Stomach (tissue), 4 donors: ENCODE data around the gene NPIPA1.
"Not testable (repeated sequence)": the region's sequence is repeated elsewhere in the genome, so short reads cannot be mapped to it uniquely, and the experiment has no call there.

Experiments used
- CTCF ChIP-seq, 7 experiments: fragments of 450-650 bp in 4 of 7; fragments of 200-600 bp in 3 of 7; sonication (generic) in 3 of 7; IDR thresholded peaks; one replicate each; pipeline ENCODE4 v1.5.1; 2016 to 2019; ENCODE audit warnings: antibody characterized with exemption in 7 of 7, control low read depth in 2 of 7, mild to moderate bottlenecking in 1 of 7
- EP300 ChIP-seq: sonication (generic); formaldehyde crosslinking; IDR thresholded peaks from one replicate; pipeline ENCODE4 v1.6.1; 2017; ENCODE audit warnings: antibody characterized with exemption
- POLR2A ChIP-seq, 4 donors: fragments of 450-650 bp; IDR thresholded peaks; one replicate each; pipeline ENCODE4 v1.6.1; 2016; ENCODE audit warnings: antibody characterized with exemption in 4 of 4, control low read depth in 2 of 4, mild to moderate bottlenecking in 1 of 4, moderate library complexity in 1 of 4
- POLR2AphosphoS5 ChIP-seq, 3 donors: sonication (generic); formaldehyde crosslinking; IDR thresholded peaks; one replicate each; pipeline ENCODE4 v1.6.1; 2016; ENCODE audit warnings: antibody characterized with exemption in 3 of 3

- not testable (repeated sequence) for TF ChIP-seq POLR2AphosphoS5 (IDR thresholded peaks at IDR 0.05); CTCF (IDR thresholded peaks at IDR 0.05); POLR2A (IDR thresholded peaks at IDR 0.05); EP300
These were observed 45.1 kb upstream of the NPIPA1 start for GRCh38 chr16:14892111-14892510.
